ENCODE results near the gene PDLIM4. TPM values are rescaled to one million over a fixed set of nuclear protein-coding genes. Genes with fewer than 3 reads are reported as not detected.

PDLIM4 gene
- polyA plus RNA-seq, 1 donor from 2014 or later, result not detected

- H4K20me1 ChIP-seq (ENCODE audit: insufficient read depth), result no peaks in the 10 kb centered on the region
- no peaks in the 10 kb centered on the region for H3K27me3 ChIP-seq (ENCODE audit: insufficient read depth, low read depth, low read length)
- no peak for TF ChIP-seq SMC3 (conservative IDR thresholded peaks at IDR 0.05; ENCODE audit: poor library complexity)
- no peaks in the 10 kb centered on the region for H3F3A ChIP-seq (ENCODE audit: insufficient read depth, low read length, poor library complexity, severe bottlenecking)
- no peak overlapping the region for H2AFZ ChIP-seq (ENCODE audit: low read depth, low read length)
- no peaks in the 10 kb centered on the region for H3K9me3 ChIP-seq (ENCODE audit: low read length)
- no peak overlapping the region for H3K27ac ChIP-seq (ENCODE audit: low read length)
- H3K9me2 ChIP-seq (ENCODE audit: insufficient read depth, low read length), result no peaks in the 10 kb centered on the region
- H3K9ac ChIP-seq (ENCODE audit: low read length), result no peak overlapping the region
- H3K4me3 ChIP-seq (ENCODE audit: low read length), result no peak overlapping the region
- no peaks in the 10 kb centered on the region for H3K79me2 ChIP-seq (replicated peaks; ENCODE audit: insufficient read depth, low read length)
- H3K4me2 ChIP-seq (ENCODE audit: low read length), result no peak overlapping the region
- no peaks in the 10 kb centered on the region for H3K36me3 ChIP-seq (ENCODE audit: insufficient read depth, low read length)
Measured at GRCh38 chr5:132313366-132313765, 55.9 kb downstream of the PDLIM4 start.

GRCh38 chr5:132313961-132314432 lies 56.5 kb downstream of the PDLIM4 start:
- no peak for TF ChIP-seq EP300 (conservative IDR thresholded peaks at IDR 0.05; ENCODE audit: poor library complexity, severe bottlenecking)
- no peak for TF ChIP-seq RAD21 (conservative IDR thresholded peaks at IDR 0.05)
- no peak for TF ChIP-seq EZH2 (IDR thresholded peaks at IDR 0.05; ENCODE audit: borderline replicate concordance, insufficient read depth, low read length, poor library complexity, severe bottlenecking)
- TF ChIP-seq TAF1 (IDR thresholded peaks at IDR 0.05; ENCODE audit: low read depth), result no peak
- TF ChIP-seq SMC3 (conservative IDR thresholded peaks at IDR 0.05; ENCODE audit: poor library complexity), result no peak
- no peak for TF ChIP-seq POLR2AphosphoS5 (IDR thresholded peaks at IDR 0.05)
- TF ChIP-seq CTCF (IDR thresholded peaks at IDR 0.05; ENCODE audit: poor library complexity, severe bottlenecking), result no peak
- no peaks in the 10 kb centered on the region for H3F3A ChIP-seq (ENCODE audit: insufficient read depth, low read length, poor library complexity, severe bottlenecking)

DNA sequence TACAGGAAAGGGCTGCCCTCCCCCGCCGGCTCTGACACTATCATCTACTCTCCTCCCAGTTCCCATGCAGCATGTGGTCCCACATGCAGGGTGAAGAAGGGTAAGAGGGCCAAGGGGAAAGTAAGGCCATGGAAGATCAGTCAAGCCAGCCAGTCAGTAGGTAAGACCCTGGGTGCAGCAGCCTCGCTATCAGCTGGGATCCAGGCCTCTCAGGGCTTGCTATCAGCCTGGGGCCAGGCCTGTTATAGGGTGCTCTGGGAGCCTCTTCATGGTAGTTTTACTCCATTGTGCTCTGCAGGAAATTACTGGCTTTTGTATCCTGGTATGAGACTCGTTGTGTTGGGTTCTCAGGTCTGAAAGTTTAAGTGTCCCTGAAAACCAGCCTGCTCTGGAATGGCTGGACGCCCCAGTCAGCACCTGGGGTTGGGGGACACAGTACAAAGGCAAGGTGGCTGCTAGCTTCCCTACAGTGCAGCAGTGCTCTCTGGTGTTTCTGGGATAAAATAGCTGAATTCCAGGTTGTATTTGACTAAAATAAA lies 58.1 kb downstream of the PDLIM4 start:
- H4K20me1 ChIP-seq (ENCODE audit: insufficient read depth), result no peaks in the 10 kb centered on the region
- no peak for TF ChIP-seq REST (IDR thresholded peaks at IDR 0.05; ENCODE audit: borderline replicate concordance)
- no peak for TF ChIP-seq SMC3 (conservative IDR thresholded peaks at IDR 0.05; ENCODE audit: poor library complexity)
- no peak for TF ChIP-seq RAD21 (conservative IDR thresholded peaks at IDR 0.05)
- TF ChIP-seq EZH2 (IDR thresholded peaks at IDR 0.05; ENCODE audit: borderline replicate concordance, insufficient read depth, low read length, poor library complexity, severe bottlenecking), result no peak
- TF ChIP-seq EP300 (conservative IDR thresholded peaks at IDR 0.05; ENCODE audit: poor library complexity, severe bottlenecking), result no peak
- TF ChIP-seq CTCF (IDR thresholded peaks at IDR 0.05; ENCODE audit: poor library complexity, severe bottlenecking), result no peak
- no peak for TF ChIP-seq MXI1 (conservative IDR thresholded peaks at IDR 0.05; ENCODE audit: poor library complexity, severe bottlenecking)
- no peak overlapping the region for H3K27ac ChIP-seq (ENCODE audit: low read length)
- H3K9me3 ChIP-seq (ENCODE audit: low read length), result no peaks in the 10 kb centered on the region
- H2AFZ ChIP-seq (ENCODE audit: low read depth, low read length), result no peak overlapping the region
- H3K9ac ChIP-seq (ENCODE audit: low read length), result no peak overlapping the region
- no peak overlapping the region for H3K4me2 ChIP-seq (ENCODE audit: low read length)
- no peak overlapping the region for H3K4me3 ChIP-seq (ENCODE audit: low read length)
- H3K27me3 ChIP-seq (ENCODE audit: insufficient read depth, low read depth, low read length), result no peaks in the 10 kb centered on the region
- no peaks in the 10 kb centered on the region for H3K79me2 ChIP-seq (replicated peaks; ENCODE audit: insufficient read depth, low read length)
- H3K36me3 ChIP-seq (ENCODE audit: insufficient read depth, low read length), result no peaks in the 10 kb centered on the region
- H3K9me2 ChIP-seq (ENCODE audit: insufficient read depth, low read length), result no peaks in the 10 kb centered on the region
- H3F3A ChIP-seq (ENCODE audit: insufficient read depth, low read length, poor library complexity, severe bottlenecking), result no peaks in the 10 kb centered on the region

More at GRCh38 chr5:132313961-132314432, 56.5 kb downstream of the PDLIM4 start:
- Histone ChIP-seq H4K20me1 (ENCODE audit: insufficient read depth) (no peaks in the 10 kb centered on the region), H3K79me2 (replicated peaks; ENCODE audit: insufficient read depth, low read length) (no peaks in the 10 kb centered on the region), H3K4me2 (ENCODE audit: low read length) (no peak overlapping the region), H3K27ac (ENCODE audit: low read length) (no peak overlapping the region), H3K9me3 (ENCODE audit: low read length) (no peaks in the 10 kb centered on the region), H3K27me3 (ENCODE audit: insufficient read depth, low read depth, low read length) (no peaks in the 10 kb centered on the region), H3K36me3 (ENCODE audit: insufficient read depth, low read length) (no peaks in the 10 kb centered on the region), H3K4me3 (ENCODE audit: low read length) (no peak overlapping the region), H3K9ac (ENCODE audit: low read length) (no peak overlapping the region), H3K9me2 (ENCODE audit: insufficient read depth, low read length) (no peaks in the 10 kb centered on the region), H2AFZ (ENCODE audit: low read depth, low read length) (no peak overlapping the region)

All from neural cell (in vitro differentiated cells).